Neural crest cell (in vitro differentiated cells): Measurements from ENCODE around the gene AP2M1. TPM values are rescaled to one million over a fixed set of nuclear protein-coding genes. Genes with fewer than 3 reads are reported as not detected.
"Not testable (repeated sequence)": the region's sequence is repeated elsewhere in the genome, so short reads cannot be mapped to it uniquely, and the experiment has no call there.

ENCODE experiments used
- DNase-seq: peaks from one replicate; pipeline ENCODE4 v3.0.0; 2021; ENCODE audit warnings: low read depth, mixed read lengths, low spot score
- H3K27ac Mint-ChIP-seq: one replicate; pipeline ENCODE4 v1.8.0; 2021; ENCODE audit warnings: mild to moderate bottlenecking, mixed read lengths; ENCODE audit not compliant: unreplicated experiment
- H3K27me3 Mint-ChIP-seq: 2 replicates; pipeline ENCODE4 v1.8.0; 2021; ENCODE audit warnings: low read depth, mild to moderate bottlenecking, mixed read lengths
- H3K36me3 Mint-ChIP-seq: 2 replicates; pipeline ENCODE4 v1.8.0; 2021; ENCODE audit warnings: low read depth, mild to moderate bottlenecking, mixed read lengths
- H3K4me1 Mint-ChIP-seq: 2 replicates; pipeline ENCODE4 v1.8.0; 2021; ENCODE audit warnings: mixed read lengths
- H3K4me3 Mint-ChIP-seq: one replicate; pipeline ENCODE4 v1.8.0; 2021; ENCODE audit warnings: mild to moderate bottlenecking, mixed read lengths
- H3K9me3 Mint-ChIP-seq: 2 replicates; pipeline ENCODE4 v1.8.0; 2021; ENCODE audit warnings: mixed read lengths
- total RNA-seq: library from RNA; stranded (reverse); gene quantifications from 2 replicates; pipeline ENCODE4 v1.2.1, GENCODE V29; 2021
- TF ChIP-seq, protein P1 (sequence below): fragments of 200-600 bp; sonication (generic); conservative IDR thresholded peaks from 2 replicates; pipeline ENCODE4 v1.5.0; 2021; ENCODE audit warnings: antibody characterized with exemption, mild to moderate bottlenecking

AP2M1 gene
- total RNA-seq, 1 donor from 2014 or later = 289 TPM

DNA sequence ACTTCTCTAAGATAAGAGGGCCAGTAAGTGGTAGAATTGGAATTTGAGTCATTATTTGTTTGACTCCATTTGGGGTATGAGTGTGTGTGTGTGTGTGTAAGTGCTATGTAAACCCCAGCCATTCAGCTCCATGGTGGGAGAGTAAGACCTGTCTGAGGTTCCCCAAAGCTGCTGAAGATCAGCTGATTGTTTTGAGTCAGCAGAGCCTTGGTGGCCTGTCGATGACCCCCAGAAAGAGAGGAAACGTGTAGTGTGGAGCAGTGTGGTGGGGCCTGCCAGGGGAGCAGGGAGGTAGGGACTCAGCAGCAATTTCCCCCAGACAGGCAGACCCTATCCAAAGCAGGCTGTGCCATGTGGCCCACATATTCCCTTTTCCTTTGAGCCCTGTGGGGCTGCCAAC is 14.2 kb upstream of the AP2M1 start:
- Mint-ChIP-seq H3K36me3 (peaks cover 3% of the 10 kb centered on the region), H3K27me3 (no peaks in the 10 kb centered on the region), H3K4me1 (peaks cover 25% of the 10 kb centered on the region), H3K27ac (no peak overlapping the region), H3K4me3 (peak overlapping the region; percentile 51), H3K9me3 (no peaks in the 10 kb centered on the region)
- TF ChIP-seq, protein P1, sequence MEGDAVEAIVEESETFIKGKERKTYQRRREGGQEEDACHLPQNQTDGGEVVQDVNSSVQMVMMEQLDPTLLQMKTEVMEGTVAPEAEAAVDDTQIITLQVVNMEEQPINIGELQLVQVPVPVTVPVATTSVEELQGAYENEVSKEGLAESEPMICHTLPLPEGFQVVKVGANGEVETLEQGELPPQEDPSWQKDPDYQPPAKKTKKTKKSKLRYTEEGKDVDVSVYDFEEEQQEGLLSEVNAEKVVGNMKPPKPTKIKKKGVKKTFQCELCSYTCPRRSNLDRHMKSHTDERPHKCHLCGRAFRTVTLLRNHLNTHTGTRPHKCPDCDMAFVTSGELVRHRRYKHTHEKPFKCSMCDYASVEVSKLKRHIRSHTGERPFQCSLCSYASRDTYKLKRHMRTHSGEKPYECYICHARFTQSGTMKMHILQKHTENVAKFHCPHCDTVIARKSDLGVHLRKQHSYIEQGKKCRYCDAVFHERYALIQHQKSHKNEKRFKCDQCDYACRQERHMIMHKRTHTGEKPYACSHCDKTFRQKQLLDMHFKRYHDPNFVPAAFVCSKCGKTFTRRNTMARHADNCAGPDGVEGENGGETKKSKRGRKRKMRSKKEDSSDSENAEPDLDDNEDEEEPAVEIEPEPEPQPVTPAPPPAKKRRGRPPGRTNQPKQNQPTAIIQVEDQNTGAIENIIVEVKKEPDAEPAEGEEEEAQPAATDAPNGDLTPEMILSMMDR = no peak
- no peak for DNase-seq

DNA sequence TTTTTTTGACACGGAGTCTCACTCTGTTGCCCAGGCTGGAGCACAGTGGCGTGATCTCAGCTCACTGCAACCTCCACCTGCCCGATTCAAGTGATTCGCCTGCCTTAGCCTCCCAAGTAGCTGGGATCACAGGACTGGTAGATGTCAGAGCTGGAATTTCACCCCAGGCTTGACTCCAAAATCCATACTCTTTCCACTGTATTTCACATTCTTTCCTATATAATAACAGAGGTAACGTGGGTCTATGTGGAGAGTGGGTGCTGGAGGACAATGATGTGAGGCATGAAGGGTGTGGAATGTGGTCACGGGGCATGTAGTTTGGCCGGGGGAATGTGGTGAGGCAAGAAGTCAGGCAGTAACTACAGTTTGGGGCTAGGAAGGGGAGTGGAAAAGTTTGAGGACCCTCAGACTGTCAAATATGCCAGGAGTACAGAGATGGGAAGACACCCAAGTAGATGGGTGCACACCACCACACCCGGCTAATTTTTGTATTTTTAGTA is 12.0 kb upstream of the AP2M1 start:
- not testable (repeated sequence) for H3K27me3 Mint-ChIP-seq, H3K27ac Mint-ChIP-seq, DNase-seq, H3K9me3 Mint-ChIP-seq, H3K36me3 Mint-ChIP-seq, H3K4me3 Mint-ChIP-seq
- H3K4me1 Mint-ChIP-seq = peaks cover 15% of the 10 kb centered on the region

DNA sequence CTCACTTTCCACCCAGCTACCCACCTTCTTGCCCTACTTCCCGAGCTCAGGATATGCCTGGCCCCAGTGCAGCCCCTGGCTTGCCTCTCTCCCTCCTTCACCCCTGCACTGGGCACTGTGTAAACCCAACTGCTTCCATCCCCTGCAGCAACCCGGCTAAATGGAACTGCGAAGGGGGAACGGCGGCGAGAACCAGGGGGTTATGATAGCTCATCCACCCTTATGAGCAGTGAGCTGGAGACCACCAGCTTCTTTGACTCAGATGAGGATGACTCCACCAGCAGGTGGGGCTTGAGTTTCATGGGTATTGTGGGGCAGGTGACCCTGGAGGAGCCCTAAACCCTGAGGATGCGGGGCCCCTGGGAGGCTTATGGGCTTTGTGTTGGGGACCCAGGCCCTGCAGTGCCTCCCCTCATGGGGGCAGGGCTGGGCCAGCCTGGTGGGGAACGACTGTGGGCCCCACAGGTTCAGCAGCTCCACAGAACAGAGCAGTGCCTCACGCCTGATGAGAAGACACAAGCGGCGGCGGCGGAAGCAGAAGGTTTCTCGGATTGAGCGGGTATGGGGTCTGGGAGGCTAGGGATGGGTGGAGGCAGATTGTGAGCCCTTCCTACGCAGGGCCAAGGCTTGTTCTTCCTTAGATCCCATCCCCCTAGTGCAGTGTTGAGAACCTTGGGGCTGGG is 9.9 kb upstream of the AP2M1 start:
- Mint-ChIP-seq H3K27me3 (no peaks in the 10 kb centered on the region), H3K9me3 (no peaks in the 10 kb centered on the region), H3K4me3 (no peak overlapping the region), H3K4me1 (peaks cover 6% of the 10 kb centered on the region), H3K27ac (no peak overlapping the region), H3K36me3 (peaks cover 6% of the 10 kb centered on the region)
- DNase-seq = no peak
- TF ChIP-seq, protein P1 = no peak

DNA sequence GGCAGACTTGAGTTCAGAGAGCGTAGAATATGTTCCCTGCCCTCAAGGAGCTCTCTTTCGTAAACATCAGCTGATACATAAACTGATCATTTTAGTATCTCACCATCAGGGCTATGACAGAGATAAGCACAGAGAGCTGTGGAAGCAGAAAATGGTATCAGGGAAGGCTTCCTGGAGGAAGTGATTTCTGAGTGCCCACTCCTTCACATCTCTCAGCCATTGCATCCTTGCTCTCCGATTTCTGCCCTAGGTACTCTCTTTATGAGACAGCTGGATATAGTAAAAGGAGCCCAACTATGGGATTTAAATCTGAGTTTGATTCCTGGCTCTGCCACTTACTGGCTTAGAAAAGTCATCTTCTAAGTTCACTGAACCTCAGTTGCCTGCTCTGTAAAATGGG is 9.1 kb upstream of the AP2M1 start:
- TF ChIP-seq, protein P1 = no peak
- peaks cover 6% of the 10 kb centered on the region for H3K36me3 Mint-ChIP-seq
- H3K27ac Mint-ChIP-seq = no peak overlapping the region
- no peak overlapping the region for H3K4me3 Mint-ChIP-seq
- H3K9me3 Mint-ChIP-seq = no peaks in the 10 kb centered on the region
- no peaks in the 10 kb centered on the region for H3K27me3 Mint-ChIP-seq
- DNase-seq = no peak
- H3K4me1 Mint-ChIP-seq = peaks cover 6% of the 10 kb centered on the region

DNA sequence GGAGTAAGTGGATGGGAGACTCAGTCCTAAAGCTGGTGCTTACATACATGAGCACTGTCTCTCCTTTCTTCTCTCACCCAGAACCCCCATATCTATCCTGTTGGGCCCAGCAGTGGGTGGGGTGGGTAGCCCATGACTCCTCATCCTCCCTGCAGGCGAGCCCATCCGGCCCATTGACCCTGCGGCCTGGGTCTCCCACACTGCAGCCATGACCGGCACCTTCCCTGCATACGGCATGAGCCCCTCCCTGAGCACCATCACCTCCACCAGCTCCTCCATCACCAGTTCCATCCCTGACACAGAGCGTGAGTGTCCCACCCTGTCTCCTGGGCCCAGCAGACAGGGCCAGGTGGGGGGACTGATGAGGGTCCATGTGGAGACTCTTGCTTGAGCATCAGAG is 8.0 kb upstream of the AP2M1 start:
- DNase-seq = no peak
- H3K4me1 Mint-ChIP-seq = peaks cover 2% of the 10 kb centered on the region
- no peak overlapping the region for H3K27ac Mint-ChIP-seq
- H3K27me3 Mint-ChIP-seq = no peaks in the 10 kb centered on the region
- no peak overlapping the region for H3K4me3 Mint-ChIP-seq
- H3K9me3 Mint-ChIP-seq = no peaks in the 10 kb centered on the region
- TF ChIP-seq, protein P1 = no peak
- H3K36me3 Mint-ChIP-seq = peaks cover 9% of the 10 kb centered on the region

DNA sequence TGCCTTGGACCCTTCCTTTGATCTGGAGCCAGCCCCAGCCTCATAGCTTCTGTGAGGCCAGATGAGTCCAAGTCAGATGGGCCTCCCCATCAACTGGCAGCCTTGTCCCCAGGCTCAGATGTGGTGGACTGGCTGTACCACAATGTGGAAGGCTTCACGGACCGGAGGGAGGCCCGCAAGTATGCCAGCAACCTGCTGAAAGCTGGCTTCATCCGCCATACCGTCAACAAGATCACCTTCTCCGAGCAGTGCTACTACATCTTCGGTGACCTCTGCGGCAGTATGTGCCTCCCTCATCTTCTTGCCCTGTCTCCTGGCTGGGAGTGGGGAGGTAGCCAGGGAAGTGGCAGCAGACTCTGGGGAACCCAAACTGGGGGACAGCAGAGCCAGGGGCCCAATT is 6.9 kb upstream of the AP2M1 start:
- TF ChIP-seq, protein P1 = no peak
- peaks cover 13% of the 10 kb centered on the region for H3K36me3 Mint-ChIP-seq
- DNase-seq = no peak

More for the DNA sequence above, 6.9 kb upstream of the AP2M1 start:
- Mint-ChIP-seq H3K27ac (no peak overlapping the region), H3K4me3 (no peak overlapping the region), H3K9me3 (no peaks in the 10 kb centered on the region), H3K27me3 (no peaks in the 10 kb centered on the region), H3K4me1 (no peaks in the 10 kb centered on the region)
